PFSK-1 (cell line): ENCODE data around the gene IL25.

Experiments used
- FOXP2 ChIP-seq: optimal IDR thresholded peaks from 2 replicates; pipeline ENCODE3; 2011; ENCODE audit warnings: borderline replicate concordance, control low read depth, inconsistent platforms; ENCODE audit not compliant: insufficient read depth; ENCODE audit errors: extremely low read length, extremely low read depth
- POLR2AphosphoS5 ChIP-seq: IDR thresholded peaks from 2 replicates; pipeline ENCODE4 v1.6.1; 2012; ENCODE audit warnings: low read depth, mild to moderate bottlenecking, control low read depth, low read length, moderate library complexity
- SIN3A ChIP-seq: IDR thresholded peaks from 2 replicates; pipeline ENCODE4 v1.6.1; 2012; ENCODE audit warnings: mild to moderate bottlenecking, low read length, moderate library complexity, borderline replicate concordance; ENCODE audit not compliant: insufficient read depth
- TAF1 ChIP-seq: IDR thresholded peaks from 2 replicates; pipeline ENCODE4 v1.6.1; 2012; ENCODE audit warnings: low read length, control low read depth, borderline replicate concordance; ENCODE audit not compliant: insufficient read depth
- TF ChIP-seq, protein P1 (sequence below), 2 experiments: IDR thresholded peaks; 2 replicates each; pipeline versions ENCODE4 v1.6.1 to v1.8.0; 2011 to 2012; ENCODE audit warnings: low read depth in 2 of 2, low read length in 2 of 2, control low read depth in 1 of 2, inconsistent platforms in 1 of 2, mild to moderate bottlenecking in 1 of 2, moderate library complexity in 1 of 2; ENCODE audit not compliant: insufficient read depth in 1 of 2

GRCh38 chr14:23351681-23352505 lies 20.7 kb upstream of the IL25 start:
- no peak for TF ChIP-seq POLR2AphosphoS5
- TF ChIP-seq, protein P1, sequence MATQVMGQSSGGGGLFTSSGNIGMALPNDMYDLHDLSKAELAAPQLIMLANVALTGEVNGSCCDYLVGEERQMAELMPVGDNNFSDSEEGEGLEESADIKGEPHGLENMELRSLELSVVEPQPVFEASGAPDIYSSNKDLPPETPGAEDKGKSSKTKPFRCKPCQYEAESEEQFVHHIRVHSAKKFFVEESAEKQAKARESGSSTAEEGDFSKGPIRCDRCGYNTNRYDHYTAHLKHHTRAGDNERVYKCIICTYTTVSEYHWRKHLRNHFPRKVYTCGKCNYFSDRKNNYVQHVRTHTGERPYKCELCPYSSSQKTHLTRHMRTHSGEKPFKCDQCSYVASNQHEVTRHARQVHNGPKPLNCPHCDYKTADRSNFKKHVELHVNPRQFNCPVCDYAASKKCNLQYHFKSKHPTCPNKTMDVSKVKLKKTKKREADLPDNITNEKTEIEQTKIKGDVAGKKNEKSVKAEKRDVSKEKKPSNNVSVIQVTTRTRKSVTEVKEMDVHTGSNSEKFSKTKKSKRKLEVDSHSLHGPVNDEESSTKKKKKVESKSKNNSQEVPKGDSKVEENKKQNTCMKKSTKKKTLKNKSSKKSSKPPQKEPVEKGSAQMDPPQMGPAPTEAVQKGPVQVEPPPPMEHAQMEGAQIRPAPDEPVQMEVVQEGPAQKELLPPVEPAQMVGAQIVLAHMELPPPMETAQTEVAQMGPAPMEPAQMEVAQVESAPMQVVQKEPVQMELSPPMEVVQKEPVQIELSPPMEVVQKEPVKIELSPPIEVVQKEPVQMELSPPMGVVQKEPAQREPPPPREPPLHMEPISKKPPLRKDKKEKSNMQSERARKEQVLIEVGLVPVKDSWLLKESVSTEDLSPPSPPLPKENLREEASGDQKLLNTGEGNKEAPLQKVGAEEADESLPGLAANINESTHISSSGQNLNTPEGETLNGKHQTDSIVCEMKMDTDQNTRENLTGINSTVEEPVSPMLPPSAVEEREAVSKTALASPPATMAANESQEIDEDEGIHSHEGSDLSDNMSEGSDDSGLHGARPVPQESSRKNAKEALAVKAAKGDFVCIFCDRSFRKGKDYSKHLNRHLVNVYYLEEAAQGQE (IDR thresholded peaks at IDR 0.05; ENCODE audit: insufficient read depth in 1 of 2, low read depth in 2 of 2, low read length in 2 of 2) = no peak
- TF ChIP-seq SIN3A = no peak
- TF ChIP-seq TAF1 = no peak
- TF ChIP-seq FOXP2 = no peak
